IPS-18c (cell line): ENCODE measurements around the gene PSMC2.

Experiments used
- H3K4me3 ChIP-seq: 2 replicates; pipeline ENCODE4 v1.7.0; 2013; ENCODE audit warnings: low read depth, mild to moderate bottlenecking, low read length, moderate library complexity; ENCODE audit not compliant: insufficient read depth
- H3K9me3 ChIP-seq: one replicate; pipeline ENCODE4 v1.6.1; 2013; ENCODE audit warnings: mild to moderate bottlenecking, low read length, moderate library complexity; ENCODE audit not compliant: control insufficient read depth, insufficient read depth

PSMC2 gene

GRCh38 chr7:103348959-103349358 lies 1.5 kb downstream of the PSMC2 start:
- no peaks in the 10 kb centered on the region for H3K9me3 ChIP-seq
- no peak overlapping the region for H3K4me3 ChIP-seq

- H3K4me3 ChIP-seq, result no peak overlapping the region
Measured at GRCh38 chr7:103349805-103350204, 2.4 kb downstream of the PSMC2 start.

DNA sequence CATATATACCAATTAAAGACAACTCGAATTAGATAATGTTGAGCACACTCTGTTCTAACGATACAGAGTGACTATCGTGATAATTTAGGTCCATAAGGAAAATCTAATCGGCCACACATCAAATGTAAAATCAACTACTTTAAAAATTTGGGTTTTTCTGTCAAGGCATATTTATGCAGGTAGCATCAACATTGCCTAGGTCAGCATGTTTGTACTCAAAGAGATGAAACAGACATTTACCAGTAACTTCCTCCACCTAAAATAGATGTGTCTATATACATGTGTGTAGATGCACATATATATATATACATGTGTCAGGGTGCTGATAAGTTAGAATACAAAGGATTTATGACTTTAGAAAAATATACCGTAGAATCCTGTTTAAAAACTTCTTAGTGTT lies 22.0 kb downstream of the PSMC2 start:
- no peaks in the 10 kb centered on the region for H3K9me3 ChIP-seq
- H3K4me3 ChIP-seq, result no peak overlapping the region

More at GRCh38 chr7:103349805-103350204, 2.4 kb downstream of the PSMC2 start:
- H3K9me3 ChIP-seq, result no peaks in the 10 kb centered on the region

DNA sequence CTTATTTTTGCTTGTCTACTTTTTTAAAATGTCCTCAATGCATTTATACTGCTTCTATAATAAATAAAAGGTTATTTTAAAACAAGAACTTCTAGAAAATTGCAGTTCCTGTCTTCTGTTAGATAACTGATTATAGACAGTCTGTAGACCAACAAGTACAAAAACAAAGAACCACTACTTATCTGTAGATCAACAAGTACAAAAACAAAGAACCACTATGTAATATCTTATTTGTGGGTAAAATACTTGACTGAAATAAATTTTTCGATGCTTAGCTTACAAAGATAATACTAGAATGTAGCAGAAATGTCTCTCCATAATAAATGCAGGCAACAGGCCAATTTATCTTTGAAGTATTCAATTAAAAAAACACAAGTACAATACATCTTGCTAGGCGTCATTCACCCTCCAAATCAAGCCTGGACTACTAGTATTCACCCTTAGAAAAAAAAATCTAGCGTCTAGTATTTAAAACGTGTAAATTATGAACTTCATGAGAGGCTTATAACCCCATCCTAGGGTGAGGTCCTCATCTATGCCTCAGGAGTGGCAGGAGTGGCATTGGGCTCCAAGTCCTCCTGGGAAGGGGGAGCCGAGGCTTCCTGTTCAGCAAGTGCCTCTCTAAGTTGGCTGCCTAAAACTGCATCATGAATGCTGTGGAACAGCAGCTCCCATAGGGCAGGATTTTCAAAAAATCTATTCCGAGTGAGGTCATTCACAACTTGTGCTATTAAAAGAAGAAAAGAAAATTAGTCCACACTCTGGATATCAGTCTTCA lies 26.6 kb downstream of the PSMC2 start:
- Histone ChIP-seq H3K4me3 (no peak overlapping the region), H3K9me3 (no peaks in the 10 kb centered on the region)

- Histone ChIP-seq H3K9me3 (no peaks in the 10 kb centered on the region), H3K4me3 (no peak overlapping the region)
Measured at GRCh38 chr7:103379270-103379975, 32.0 kb downstream of the PSMC2 start.

- H3K4me3 ChIP-seq, result no peak overlapping the region
- H3K9me3 ChIP-seq, result no peaks in the 10 kb centered on the region
Measured at GRCh38 chr7:103380395-103381191, 33.1 kb downstream of the PSMC2 start.

DNA sequence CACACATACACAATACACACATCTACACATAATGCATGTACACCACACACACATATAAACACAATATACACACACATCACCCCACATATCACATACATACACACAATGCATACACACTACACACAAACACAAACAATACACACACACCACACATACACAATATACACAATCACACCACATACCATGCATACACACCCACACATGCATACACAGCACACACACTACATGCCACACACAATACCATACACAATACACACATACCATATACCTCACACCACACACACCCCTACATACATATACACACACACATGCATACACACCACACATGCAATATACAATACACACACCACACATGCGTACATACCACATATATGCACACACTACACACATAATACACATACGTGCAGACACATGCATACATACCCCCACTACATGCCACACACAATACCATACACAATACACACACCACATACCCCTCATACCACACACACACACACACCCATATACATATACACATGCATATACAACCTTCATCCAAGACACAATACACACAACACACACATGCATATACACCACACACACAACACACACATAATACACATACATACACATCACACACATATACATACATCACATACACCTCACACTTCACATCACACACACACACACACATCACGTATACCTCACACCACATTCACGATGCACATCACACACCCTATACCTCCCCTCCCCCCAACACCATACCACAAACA lies 34.0 kb downstream of the PSMC2 start:
- no peaks in the 10 kb centered on the region for H3K9me3 ChIP-seq
- H3K4me3 ChIP-seq, result no peak overlapping the region

GRCh38 chr7:103382032-103382402 lies 34.6 kb downstream of the PSMC2 start:
- H3K9me3 ChIP-seq, result no peaks in the 10 kb centered on the region
- no peak overlapping the region for H3K4me3 ChIP-seq

DNA sequence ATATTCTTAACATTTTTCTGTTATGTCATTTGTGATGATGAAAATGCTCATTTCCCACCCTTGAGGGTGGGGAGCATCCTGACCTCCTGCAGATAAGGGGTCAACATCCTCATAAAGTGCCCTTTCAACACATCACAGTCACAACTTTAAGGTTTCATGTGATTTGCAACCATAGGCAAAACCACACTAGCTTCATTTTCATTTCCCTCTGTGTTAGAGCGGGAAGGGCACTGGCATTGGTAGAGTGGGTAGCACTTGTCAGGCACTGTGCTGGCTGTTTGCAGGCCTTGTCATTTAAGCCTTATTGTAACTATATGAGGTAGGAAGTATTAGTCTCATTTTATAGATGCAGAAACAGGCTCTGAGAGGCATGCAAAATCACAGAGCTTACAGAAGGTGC lies 39.8 kb downstream of the PSMC2 start:
- no peak overlapping the region for H3K4me3 ChIP-seq
- no peaks in the 10 kb centered on the region for H3K9me3 ChIP-seq

GRCh38 chr7:103388469-103389140 lies 41.2 kb downstream of the PSMC2 start:
- Histone ChIP-seq H3K4me3 (no peak overlapping the region), H3K9me3 (no peaks in the 10 kb centered on the region)

DNA sequence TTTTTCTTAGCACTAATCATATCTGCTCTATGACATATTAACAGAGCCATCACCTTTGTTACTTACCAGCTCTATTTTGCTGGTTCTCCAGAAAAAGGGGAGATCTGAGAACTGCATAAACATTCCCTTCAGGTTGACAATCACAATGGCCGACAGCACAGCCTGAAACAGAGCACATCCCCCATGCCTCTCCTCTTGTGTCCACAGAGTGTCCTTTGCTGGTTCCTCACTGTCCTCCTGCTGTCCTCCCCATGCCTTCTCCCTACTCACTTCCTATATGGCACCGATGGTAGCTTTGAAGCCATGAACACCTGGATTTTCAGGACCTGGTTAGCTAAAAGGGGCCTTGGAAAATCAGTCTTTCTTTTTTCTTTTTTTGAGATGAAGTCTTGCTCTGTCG lies 41.8 kb downstream of the PSMC2 start:
- H3K9me3 ChIP-seq, result no peaks in the 10 kb centered on the region
- H3K4me3 ChIP-seq, result no peak overlapping the region

- Histone ChIP-seq H3K4me3 (no peak overlapping the region), H3K9me3 (no peaks in the 10 kb centered on the region)
Measured at GRCh38 chr7:103391150-103391549, 43.7 kb downstream of the PSMC2 start.

DNA sequence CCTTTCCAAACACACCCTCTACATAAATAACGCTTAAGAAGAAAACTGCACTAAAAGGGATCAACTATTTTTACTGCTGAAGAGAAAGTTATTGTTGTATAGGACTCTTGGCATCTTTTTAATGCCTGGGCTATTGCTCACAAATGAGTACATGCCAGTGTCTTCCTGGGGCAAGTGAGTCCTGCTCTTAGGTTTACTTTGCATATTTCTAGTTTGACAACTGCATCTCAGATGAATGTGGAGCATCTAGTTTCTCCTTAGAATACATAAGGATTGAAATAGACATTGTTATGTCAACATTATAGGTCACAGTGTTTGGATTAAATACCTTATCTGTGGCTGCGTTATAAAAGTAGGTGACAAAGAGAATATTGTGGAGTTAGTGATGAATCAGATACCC lies 44.5 kb downstream of the PSMC2 start:
- H3K9me3 ChIP-seq, result no peaks in the 10 kb centered on the region
- no peak overlapping the region for H3K4me3 ChIP-seq

- no peaks in the 10 kb centered on the region for H3K9me3 ChIP-seq
Measured at GRCh38 chr7:103394566-103394965, 47.1 kb downstream of the PSMC2 start.

DNA sequence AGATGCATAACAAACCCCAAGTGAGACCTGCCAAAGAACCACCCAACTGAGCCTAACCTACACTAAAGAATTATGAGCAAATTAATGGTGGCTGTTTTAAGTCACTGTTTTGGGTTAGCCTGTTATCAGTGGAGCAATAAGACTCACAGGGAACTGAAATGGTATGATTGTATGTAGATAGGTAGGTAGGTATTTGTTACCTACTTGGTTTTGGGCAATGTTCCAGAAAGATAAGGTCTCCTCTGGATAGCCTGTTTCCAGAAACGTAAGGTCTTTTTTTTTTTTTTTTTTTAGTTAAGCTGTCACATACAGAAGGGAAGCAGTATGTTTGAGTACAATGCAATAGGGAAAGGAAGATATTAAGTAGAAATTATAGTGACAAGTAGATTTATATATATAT lies 47.6 kb downstream of the PSMC2 start:
- H3K4me3 ChIP-seq, result no peak overlapping the region
- H3K9me3 ChIP-seq, result no peaks in the 10 kb centered on the region

More at GRCh38 chr7:103394566-103394965, 47.1 kb downstream of the PSMC2 start:
- H3K4me3 ChIP-seq, result no peak overlapping the region

DNA sequence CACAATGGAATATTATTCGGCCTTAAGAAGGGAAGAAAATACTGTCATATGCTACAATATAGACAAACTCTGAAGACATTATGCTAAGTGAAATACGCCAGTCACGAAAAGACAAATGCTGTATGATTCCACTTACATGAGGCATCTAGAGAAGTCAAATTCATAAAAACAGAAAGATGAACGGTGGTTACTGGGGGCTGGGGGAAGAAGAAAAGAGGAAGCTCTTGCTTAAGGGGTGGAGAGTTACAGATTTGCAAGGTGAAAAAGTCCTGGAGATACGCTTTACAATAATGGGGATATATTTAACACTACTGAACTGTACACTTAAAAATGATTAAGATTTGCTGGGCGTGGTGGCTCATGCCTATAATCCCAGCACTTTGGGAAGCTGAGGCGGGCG lies 49.0 kb downstream of the PSMC2 start:
- no peak overlapping the region for H3K4me3 ChIP-seq

More for the DNA sequence above, 49.0 kb downstream of the PSMC2 start:
- H3K9me3 ChIP-seq, result no peaks in the 10 kb centered on the region
